Measurements from ENCODE around the gene PSME2.
A peak's percentile ranks its signal among the peaks of the same experiment; 100 is the strongest.

PSME2 gene, protein sequence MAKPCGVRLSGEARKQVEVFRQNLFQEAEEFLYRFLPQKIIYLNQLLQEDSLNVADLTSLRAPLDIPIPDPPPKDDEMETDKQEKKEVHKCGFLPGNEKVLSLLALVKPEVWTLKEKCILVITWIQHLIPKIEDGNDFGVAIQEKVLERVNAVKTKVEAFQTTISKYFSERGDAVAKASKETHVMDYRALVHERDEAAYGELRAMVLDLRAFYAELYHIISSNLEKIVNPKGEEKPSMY

DNA sequence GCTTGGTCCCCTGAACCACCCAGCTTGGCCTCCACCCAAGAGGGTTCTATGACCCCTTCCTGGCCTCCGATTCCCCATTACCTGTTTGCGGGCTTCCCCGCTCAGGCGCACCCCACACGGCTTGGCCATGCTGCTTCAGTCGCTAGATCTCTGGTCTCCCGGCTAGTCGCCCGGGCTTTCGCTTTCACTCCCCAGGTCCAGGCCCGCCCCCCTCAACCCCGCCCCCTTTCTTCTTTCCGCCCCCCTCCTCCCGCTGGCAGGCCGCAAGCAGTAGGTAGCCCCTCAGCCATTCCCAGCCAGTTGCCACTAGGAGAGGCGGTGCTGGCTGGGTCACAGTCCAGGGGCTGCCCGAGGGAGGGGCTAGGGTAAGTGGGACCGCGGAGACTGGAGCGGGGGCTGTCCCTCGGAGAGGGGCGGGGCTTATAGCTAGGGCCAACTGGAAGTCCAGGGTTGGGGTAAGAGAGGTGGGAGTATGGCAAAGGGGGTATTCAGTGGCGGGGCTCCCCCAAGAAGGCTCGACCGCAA is at the start of gene PSME2:
Gene PSME2 (minus strand): TSS at position 158 of the 525 bp plus-strand sequence. CDS start 29 bp downstream, at position 129.
- peak; percentile 94 for DNase-seq (ENCODE audit: low spot score)

DNA sequence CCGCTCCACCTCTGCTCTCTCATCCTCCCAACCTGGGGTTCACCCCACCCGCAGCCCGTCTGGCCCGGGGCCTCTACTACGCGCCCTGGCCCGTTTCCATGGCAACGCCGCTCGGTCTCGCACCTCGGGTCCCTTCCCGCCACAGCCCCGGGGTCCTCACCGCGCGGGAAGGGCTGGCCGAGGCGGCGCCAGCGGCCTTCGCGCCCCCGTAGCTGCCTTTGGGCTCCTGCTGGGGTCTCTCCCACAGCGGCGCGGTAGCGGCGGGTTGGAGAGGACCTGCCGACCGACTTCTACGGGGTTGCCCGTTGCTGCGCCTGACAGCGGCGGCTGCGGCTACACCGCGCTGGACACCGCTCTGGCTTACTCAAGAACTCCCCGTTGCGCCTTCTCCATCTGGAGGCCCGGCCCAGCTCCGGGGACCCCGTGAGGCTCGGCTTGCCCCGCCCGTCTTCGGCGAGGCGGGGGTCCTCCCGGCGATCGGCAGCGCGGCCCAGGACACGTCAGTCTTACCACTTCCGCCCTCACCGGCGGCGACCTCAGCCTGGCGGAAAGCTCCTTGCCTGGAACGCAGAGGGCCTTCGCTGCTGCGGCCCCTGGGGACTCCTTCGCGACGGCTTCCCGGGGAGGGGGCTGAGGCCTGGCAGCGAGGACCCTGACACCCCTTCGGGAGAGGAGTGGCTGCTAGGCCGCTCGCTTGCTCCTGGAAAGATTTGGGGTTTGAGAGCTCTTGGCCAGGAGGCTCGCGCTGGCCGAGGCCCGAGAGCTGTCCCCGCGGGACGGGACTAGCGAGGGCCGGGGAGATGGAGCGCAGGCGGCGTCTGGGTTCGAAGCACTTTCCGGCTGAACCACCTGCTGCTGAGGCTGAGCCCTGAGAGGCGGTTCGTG is 49.0 kb upstream of the PSME2 start, which contains the start of gene TM9SF1:
Gene TM9SF1 (minus strand): TSS at position 256 of the 885 bp plus-strand sequence. CDS start 422 bp downstream, outside the sequence.
- DNase-seq (ENCODE audit: low spot score): peak; percentile 83

DNA sequence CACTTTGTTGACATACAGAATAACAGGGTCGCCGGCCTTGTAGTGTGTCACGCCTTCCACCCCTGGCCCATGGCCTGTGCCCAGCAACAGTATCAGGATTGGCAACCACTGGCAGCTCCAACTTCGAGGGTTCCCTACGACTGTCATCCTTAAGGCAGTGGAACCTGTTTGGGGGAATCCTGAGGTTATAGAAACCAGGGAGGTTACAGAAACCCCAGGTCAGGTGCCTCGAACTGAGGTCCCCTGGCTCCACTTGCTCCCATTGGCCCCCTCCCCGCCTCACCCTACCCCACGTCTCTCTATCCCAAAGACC is 48.4 kb upstream of the PSME2 start:
- DNase-seq (ENCODE audit: low spot score): no peak

DNA sequence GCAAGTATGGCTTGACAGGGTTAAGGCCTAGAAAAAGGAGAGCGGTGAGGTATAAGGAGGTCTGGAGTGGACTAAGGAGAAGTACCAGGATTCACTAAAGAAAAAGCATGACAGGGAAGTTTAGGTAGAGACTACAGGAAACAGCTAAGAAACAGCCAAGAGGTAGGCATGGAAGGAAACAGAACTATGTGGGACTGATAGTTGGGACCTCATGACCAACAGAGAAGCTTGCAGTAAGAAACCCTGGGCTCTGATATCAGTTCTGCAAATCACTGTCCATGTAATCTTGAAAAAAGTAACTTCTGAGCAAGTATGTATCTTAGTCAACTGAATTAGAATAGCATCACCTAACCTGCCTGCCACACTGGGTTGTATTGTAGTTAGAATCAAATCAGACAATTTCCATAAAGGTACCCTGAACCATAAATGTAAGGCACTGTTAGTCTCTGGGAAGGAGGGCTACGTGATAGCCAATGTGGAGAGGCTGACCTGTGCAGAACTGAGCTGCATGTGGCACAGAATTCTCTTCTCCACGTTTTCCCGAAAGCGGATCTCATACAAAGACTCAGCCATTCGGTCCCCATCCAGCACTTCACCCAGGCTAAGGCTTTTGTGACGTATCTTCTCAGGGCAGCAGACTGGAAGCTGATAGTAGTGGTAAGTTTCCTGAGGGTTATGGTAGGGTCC is 47.9 kb upstream of the PSME2 start:
- no peak for DNase-seq (ENCODE audit: low spot score)

DNA sequence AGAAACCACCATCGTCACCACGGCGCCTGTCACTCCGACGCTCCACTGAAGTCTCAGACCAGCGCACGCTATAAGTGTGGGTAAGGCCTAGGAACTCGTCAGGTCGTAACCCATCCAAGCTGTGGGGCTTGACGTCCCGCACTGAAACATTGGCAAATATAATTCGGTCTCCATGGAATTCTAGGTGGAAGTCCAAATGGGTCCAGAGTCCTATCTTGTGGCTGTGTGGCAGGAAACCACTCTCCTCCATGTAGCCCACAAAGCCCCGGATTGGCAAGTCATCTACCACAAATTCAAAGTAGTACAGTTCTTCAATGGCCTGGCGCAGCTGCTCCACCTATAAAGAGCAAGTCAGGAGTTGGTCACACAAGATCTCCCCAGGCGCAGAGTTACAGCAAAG is 46.5 kb upstream of the PSME2 start:
- no peak for DNase-seq (ENCODE audit: low spot score)

DNA sequence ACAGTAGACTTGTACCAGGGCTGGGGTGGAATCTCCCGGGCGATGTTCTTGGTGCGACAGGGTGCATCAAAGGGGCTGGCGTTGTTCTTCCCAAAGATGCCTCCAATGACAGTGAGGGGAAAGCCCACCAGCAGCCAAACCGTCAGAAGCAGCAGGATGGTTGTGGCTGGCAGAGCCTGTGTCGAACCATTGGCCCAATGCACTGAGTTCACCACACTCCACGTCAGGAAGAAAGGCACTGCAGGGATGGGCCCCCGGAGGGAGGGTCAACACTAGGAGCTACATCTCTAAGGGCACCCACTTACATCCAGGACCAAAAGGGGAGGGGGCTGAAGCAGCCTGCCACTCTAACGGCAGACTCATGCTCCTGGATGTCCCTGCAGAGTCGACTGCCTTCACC is 44.0 kb upstream of the PSME2 start:
- no peak for DNase-seq (ENCODE audit: low spot score)

DNA sequence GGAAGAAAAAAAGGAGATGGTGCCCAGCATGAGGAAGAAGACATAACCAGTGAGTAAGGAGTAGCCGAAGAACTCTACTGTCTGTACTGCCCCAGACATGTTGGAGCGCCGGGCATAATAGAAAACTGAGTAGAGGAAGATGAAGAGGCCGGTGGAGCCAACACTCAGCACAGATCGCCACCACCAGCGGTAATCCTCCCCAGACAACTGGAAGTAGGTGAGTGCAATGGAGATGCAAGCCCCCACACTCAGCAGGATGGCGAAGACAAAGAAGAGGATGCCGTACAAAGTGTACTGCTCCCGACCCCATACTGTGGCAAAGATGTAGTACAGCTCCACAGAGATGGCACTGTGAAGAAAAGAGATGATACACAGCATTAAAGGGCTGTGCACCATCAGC is 43.0 kb upstream of the PSME2 start:
- DNase-seq (ENCODE audit: low spot score): no peak

DNA sequence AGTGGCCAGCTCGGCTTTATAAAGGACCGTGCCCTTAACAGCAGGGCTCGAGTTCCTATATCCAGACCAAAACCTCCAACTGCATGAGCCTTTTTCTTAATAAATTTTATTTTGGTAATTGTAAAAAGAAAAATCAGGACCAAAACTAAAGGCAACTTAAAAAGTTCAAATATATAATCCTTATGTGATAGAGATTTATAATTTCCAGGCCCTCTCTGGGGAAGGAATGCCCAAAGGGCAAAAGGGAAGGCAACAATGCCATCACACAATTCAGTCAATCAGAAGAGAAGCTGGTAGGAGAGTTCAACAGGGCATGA is 42.6 kb upstream of the PSME2 start:
- DNase-seq (ENCODE audit: low spot score): no peak

DNA sequence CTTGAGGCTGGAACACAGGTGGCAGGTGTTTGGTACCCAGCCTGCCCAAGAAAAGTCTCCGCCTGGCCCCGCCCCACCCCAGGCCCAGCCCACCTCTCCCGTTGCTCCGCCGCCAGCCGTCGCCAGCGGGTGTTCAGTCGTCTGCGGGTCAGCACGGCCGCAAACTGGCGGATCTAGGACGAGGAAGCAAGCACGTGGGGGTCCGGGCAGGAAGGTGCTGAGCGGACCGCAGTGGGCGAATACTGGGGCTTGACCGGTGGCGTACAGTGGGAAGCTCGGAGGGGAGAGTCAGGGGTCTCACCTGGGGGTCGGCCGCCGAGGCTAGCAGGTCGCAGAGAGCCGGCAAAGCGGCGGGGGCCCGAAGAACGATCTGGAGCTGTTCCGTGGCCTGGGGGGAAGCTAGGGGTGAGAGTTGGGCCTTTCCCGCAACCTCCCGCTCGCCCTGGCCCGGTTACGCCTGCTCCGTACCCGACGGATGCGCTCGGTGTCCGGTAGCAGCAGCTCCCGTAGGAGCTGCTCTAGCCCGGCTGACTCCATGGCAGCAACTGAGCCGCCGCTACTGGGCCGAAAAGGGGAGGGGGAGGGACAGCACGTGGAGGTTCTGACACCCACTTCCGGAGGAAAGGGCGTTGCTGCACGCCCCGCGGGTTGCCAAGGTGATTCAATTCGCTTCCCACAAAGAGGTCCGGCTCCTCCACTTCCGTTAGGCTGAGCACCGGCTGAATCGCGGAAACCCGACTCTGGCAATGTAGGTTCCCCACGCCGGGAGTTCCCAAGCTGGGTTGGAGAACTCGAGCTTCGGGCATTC is 42.0 kb upstream of the PSME2 start, which contains the start of gene IPO4:
Gene IPO4 (minus strand): TSS at position 566 of the 808 bp plus-strand sequence. CDS start 29 bp downstream, at position 537.
- DNase-seq (ENCODE audit: low spot score): peak; percentile 96

DNA sequence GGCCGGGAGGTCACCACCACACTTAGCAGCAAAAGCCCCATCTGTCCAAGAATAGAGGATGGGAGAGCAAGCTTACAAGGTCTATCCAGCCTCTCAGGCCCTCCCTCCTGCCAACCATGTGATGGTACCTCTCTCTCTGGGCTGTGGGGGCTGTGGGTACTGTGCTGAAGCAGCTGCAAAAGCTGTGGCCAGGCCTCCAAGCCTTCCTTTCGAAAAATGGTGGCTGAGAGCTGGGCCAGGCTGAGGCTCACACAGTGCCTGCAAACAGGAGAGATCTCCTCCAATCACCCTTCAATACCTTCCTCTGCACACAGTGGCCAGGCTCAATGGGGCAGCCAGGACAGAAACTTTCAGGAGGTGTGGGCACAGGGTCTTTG is 41.1 kb upstream of the PSME2 start:
- DNase-seq (ENCODE audit: low spot score): no peak

DNA sequence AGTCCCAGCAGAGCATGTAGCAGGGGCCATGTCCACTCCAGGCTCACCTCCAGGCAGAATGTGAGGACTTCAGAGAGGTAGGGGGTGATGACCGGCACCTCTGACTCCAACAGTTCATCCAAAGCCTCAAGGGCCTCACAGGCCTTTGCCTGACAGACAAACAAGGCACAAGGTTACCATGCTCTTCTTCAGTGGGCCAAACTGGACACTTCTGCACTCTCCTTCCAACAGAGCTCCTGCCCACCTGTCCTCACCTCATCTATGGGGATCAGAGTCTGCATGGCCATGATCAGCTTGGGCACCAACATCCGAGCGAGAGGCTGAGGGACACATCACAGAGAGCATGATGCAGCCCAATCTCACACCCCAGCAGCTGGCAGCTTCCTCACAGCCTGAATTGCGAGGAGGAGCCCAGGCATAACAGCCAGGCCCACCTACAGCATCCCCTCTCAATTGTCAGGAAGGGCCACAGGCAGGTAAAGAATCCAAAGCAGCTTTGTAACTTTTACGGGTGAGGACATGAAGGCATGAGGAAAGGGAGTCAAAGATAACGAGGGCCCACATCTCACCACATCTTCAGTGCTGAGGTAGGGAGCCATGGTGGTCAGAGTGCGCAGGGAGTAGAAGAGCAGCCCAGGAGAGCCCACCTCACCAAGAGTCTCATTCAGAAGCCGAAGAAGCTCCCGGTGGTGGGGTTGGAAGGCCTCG is 40.6 kb upstream of the PSME2 start:
- no peak for DNase-seq (ENCODE audit: low spot score)

DNA sequence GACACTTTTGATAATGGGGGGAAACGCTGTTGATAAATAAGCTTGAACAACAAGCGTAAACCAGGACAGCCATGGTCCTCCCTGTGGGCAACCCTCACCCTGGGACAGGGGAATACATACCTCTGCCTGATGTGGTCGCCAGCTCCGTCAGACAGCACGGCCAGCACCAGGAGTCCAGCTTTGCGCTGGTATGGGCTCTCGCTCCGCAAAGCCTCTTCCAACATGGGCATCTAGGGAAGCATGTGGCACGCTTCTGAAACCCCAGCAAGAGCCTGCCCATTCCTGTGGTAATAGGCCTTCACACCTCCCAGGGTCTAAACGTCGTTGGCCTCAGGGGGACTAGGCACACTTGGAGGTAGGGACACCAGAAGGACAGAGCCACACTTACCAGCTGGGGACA is 39.3 kb upstream of the PSME2 start:
- no peak for DNase-seq (ENCODE audit: low spot score)

DNA sequence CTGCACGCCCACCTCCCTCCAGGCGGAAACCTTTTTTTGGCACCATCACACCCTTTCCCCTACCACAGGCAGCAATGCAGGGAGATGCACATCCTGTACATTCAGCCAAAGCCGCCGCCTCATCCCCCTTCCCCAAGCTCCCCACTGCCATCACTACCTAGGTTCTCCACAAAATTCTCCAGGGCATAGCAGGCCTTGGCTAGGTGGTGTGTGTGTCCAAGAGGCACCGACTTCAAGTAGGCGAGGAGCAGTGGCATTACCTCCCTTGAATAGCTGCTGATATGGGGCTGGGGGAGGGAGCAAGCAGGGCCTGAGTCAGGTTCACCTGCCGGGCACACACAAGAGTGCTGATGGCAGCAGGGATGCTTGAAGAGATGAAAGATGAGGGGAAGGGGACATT is 38.6 kb upstream of the PSME2 start:
- no peak for DNase-seq (ENCODE audit: low spot score)

DNA sequence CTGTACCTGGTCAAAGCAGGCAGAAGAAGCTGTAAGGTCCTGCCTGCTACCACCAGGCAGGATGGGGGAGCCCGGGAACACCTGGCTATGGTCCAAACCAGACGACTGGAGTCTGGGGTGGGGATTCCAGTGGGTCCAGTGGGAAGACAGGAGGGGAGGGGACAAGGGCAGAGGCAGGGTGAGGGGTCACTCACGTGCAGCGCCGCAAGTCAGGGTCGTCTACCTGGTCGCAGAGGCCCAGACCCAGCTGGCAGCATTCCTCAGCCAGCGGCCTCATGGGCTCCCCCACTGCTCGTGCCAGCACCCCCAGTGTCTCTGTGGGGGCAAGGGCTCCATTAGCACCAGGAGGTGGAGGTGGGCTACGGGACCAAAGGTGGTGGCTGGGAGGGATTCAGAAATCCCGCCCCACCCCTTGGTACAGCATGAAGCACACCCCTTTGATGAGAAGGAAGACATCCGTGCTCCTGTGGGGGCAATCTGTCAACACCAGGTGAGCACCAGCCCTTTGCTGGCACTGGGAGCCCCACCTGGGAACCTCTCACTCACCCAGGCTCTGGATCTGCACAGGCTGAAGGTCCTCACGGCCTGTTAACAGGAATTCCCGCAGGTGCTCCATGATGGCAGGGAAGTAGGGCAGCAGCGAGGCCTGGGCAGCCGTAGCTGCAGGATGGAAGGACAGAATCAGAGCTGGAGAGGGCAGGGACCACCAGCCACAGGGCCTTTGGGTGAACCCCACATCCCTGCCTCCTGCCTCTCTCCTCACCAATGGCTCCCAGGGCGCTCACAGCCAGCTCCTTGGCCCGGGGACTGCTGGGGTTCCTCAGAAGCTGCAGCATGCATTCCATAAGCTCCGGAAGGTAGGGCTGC is 37.9 kb upstream of the PSME2 start:
- DNase-seq (ENCODE audit: low spot score): no peak

DNA sequence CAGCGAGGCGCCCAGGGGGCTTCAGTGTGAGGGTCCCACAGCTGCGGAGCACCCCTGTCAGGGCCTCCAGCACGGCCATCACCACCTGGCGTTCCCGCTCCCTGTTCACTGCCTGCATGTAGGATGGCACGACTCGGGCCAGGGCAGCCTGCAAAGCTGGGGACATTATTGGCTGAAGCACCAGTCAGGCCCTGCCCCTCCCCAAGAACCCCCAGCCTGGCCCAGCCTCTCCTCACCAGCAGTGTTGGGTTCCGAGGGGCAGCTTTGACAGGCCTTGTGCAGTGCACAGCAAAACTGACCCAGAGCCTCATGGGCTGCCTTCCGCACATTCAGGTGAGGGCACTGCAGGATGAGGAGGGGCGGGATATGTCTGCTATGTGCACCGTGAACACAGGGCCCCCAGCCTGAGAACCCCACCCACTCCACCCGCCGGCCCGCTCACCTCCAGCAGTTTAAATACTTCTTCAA is 36.6 kb upstream of the PSME2 start:
- no peak for DNase-seq (ENCODE audit: low spot score)

DNA sequence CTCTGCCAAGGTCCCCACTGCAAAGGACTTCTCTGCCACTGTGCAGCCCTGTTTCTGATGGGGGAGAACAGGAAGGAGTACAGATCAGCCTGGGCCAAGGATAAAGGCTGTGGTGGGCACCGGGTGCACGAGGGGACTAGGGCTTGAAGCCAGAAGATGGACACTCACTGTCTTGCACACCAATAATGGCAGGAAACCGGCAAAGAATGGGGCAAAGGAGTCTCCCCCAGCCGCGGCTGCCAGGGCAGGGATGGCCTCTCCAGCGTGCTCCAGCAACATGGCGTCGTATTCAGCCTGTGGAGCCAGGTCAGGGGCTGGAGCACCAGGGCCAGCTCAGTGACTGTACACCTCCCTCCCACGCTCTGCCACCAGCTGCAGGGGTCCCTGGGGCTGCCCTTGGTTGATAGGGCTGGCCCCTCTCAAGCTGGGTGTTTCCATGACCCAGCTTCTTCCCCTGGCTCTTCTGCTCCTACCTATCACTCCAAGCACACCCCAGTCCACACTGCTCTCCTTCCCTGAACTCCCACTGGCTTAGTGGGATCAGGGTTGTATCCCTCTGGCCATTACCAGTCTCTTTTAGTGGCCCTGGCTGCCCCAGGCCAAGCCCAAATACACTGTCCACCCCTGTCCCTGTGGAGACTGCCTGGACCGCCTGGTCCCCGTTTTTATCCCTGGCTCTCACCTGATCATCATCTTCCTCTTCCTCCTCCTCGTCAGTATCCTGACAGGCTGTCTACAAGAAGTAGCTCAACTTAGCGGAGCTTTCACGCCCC is 35.9 kb upstream of the PSME2 start:
- no peak for DNase-seq (ENCODE audit: low spot score)

DNA sequence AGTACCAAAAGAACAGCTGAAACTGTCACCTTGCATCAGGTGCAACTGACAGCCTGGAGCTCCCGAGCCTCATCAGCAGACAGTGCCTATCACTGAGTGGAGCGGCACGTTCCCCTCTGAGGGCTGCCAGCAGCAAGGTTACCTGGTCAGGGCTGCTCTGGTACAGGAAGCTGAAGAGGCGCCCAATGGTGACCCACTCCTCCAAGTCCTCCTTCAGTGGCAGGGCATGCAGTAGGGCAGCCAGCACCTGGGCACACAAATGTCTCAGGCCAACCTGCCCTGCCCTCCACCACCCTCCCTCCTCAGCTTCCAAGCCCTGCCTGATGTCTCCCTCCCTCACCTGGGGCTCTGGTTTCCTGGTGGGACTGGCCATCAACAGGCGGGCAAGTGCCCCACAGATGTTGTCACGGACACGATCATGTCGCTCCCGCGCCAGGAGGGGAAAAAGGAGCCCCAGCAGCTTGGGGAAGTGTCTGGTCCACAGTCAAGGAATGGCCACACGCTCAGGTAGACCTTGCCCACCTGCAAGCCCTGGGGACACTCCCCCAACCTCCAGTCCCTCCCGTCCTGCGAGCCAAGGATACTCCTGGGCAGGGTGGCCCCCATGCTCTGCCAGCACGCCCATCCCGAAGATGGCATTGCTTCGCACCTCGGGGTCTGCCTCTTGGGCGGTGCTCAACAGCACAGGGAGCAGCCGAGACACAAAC is 35.1 kb upstream of the PSME2 start:
- DNase-seq (ENCODE audit: low spot score): no peak

DNA sequence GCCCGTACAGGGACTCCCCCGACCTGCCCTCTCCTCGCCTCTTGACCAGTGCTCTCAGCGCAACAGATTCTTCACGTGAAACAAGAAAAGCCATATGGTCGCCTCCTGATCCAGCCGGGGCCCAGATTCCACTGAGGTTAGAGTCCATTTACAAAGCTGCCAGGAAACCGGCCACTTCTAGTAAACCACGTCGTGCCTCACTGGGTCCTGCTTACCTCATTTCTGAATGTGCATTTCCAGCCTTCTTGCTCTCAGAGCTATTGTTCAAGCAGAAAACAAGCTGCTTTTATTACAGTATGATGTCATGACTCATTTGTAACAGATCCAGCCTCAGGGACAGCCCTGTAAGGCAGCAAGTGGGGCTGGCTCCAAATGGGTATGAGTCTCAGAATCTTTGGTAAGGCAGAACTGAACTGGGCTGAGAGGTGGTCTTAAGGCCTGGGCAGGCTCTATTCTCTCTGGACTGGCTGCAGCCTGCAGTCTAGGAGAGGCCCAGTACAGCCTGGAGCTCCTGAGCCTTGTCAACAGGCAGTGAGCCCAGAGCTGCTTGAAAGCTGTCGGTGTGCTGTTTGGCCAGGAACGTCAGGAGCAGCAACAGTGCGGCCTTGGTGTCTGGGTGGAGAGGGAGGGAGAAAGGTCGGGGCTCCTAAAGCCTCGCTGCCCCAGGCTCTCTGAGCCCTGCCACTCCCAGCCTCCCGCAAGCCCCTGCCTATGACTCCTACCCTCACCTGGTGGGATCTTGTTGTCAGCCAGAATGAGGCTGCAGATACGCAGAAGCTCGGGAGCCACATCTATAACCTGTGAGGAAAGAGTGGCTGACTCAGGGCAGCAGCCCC is 33.8 kb upstream of the PSME2 start:
- DNase-seq (ENCODE audit: low spot score): peak; percentile 60
